Colon (tissue), 2 donors: ENCODE measurements around the gene TRIB2.

Experiments used
- FAIRE-seq: peaks from 2 replicates; lab custom pipeline; 2012; peaks lifted over from hg19 to GRCh38; lab: Jason Lieb, UNC
- donor health status: control.
- donor health status: control.

The TRIB2 gene

GRCh38 chr2:12778811-12779579, 62.3 kb downstream of the TRIB2 start:
- no peak for FAIRE-seq

DNA sequence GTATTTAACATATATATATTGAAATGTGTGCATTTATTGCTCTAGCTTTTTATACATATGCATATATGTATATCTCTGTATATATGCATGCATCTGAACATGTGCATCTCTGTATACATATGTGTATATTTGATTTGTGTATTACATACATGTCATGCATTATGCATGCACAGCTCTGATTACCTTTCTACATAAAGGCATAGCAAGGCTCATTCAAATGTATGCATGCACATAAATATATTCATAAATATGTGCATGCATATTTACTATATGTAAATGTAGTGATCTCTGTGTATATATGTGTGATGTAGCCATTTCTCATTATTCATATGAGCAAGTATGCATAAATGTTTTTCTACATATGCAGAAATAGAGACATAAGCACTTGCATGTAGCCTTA, 64.6 kb downstream of the TRIB2 start:
- FAIRE-seq: no peak

GRCh38 chr2:12787891-12788801, 71.4 kb downstream of the TRIB2 start:
- no peak for FAIRE-seq

GRCh38 chr2:12791906-12792305, 75.2 kb downstream of the TRIB2 start:
- FAIRE-seq: no peak
